ENCODE results near the gene ITM2C.

Gene ITM2C

DNA sequence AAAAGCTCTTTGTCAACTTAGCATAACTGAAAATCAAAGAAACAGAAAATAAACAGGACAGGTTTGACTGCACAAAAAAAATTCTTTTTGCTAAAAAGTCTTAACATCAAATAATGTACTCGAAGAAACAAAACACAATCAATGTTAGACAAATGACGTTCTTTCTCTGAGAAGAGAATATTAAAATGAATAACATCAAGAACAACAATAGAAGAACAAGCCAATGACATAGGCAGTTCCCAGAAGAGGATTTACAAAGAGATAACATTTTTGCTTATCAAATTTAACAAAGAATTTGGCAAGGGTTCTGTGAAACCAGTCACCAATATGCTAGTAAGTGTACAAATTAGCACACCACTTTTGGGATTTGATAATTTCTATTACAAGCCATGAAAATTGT, 54.5 kb downstream of the ITM2C start:
- DNase-seq (ENCODE audit: low read depth, low spot score): no peak
- Histone ChIP-seq H3K4me1 (ENCODE audit: insufficient read depth, insufficient read length) (peaks cover 5% of the 10 kb centered on the region), H3K27me3 (ENCODE audit: insufficient read depth, insufficient read length) (no peaks in the 10 kb centered on the region), H3K36me3 (ENCODE audit: insufficient read depth, insufficient read length, low read length) (no peaks in the 10 kb centered on the region), H3K9ac (ENCODE audit: insufficient read length, low read depth) (no peak overlapping the region), H3K4me3 (ENCODE audit: insufficient read length, low read depth) (no peak overlapping the region), H3K9me3 (ENCODE audit: insufficient read depth, low read length) (peaks cover 5% of the 10 kb centered on the region; the same call in 1 of the 2 replicates)
- TF ChIP-seq ZNF274 (IDR thresholded peaks at IDR 0.05; ENCODE audit: low read depth, low read length) (no peak), YY1 (IDR thresholded peaks at IDR 0.05; ENCODE audit: insufficient read depth, insufficient read length) (no peak), SUZ12 (IDR thresholded peaks at IDR 0.05; ENCODE audit: extremely low read depth, insufficient read depth, insufficient read length) (no peak)

- H3K36me3 ChIP-seq (ENCODE audit: insufficient read depth, insufficient read length, low read length): no peaks in the 10 kb centered on the region
- peaks cover 4% of the 10 kb centered on the region; the same call in 1 of the 2 replicates for H3K9me3 ChIP-seq (ENCODE audit: insufficient read depth, low read length)
- no peak overlapping the region for H3K4me3 ChIP-seq (ENCODE audit: insufficient read length, low read depth)
- no peak for TF ChIP-seq YY1 (IDR thresholded peaks at IDR 0.05; ENCODE audit: insufficient read depth, insufficient read length)
- TF ChIP-seq ZNF274 (IDR thresholded peaks at IDR 0.05; ENCODE audit: low read depth, low read length): no peak
- TF ChIP-seq SUZ12 (IDR thresholded peaks at IDR 0.05; ENCODE audit: extremely low read depth, insufficient read depth, insufficient read length): no peak
- H3K4me1 ChIP-seq (ENCODE audit: insufficient read depth, insufficient read length): peaks cover 8% of the 10 kb centered on the region
- H3K9ac ChIP-seq (ENCODE audit: insufficient read length, low read depth): no peak overlapping the region
- no peaks in the 10 kb centered on the region for H3K27me3 ChIP-seq (ENCODE audit: insufficient read depth, insufficient read length)
- no peak for DNase-seq (ENCODE audit: low read depth, low spot score)
Measured at GRCh38 chr2:230919681-230920080, 54.9 kb downstream of the ITM2C start.

- Histone ChIP-seq H3K4me1 (ENCODE audit: insufficient read depth, insufficient read length) (peaks cover 13% of the 10 kb centered on the region), H3K36me3 (ENCODE audit: insufficient read depth, insufficient read length, low read length) (no peaks in the 10 kb centered on the region), H3K27me3 (ENCODE audit: insufficient read depth, insufficient read length) (no peaks in the 10 kb centered on the region), H3K9me3 (ENCODE audit: insufficient read depth, low read length) (no peaks in the 10 kb centered on the region), H3K9ac (ENCODE audit: insufficient read length, low read depth) (no peak overlapping the region), H3K4me3 (ENCODE audit: insufficient read length, low read depth) (no peak overlapping the region)
- DNase-seq (ENCODE audit: low read depth, low spot score): no peak
- TF ChIP-seq ZNF274 (IDR thresholded peaks at IDR 0.05; ENCODE audit: low read depth, low read length) (no peak), SUZ12 (IDR thresholded peaks at IDR 0.05; ENCODE audit: extremely low read depth, insufficient read depth, insufficient read length) (no peak), YY1 (IDR thresholded peaks at IDR 0.05; ENCODE audit: insufficient read depth, insufficient read length) (no peak)
Measured at GRCh38 chr2:230920167-230920566, 55.4 kb downstream of the ITM2C start.

- no peaks in the 10 kb centered on the region for H3K36me3 ChIP-seq (ENCODE audit: insufficient read depth, insufficient read length, low read length)
- H3K4me1 ChIP-seq (ENCODE audit: insufficient read depth, insufficient read length): peaks cover 17% of the 10 kb centered on the region
- no peaks in the 10 kb centered on the region for H3K27me3 ChIP-seq (ENCODE audit: insufficient read depth, insufficient read length)
- no peaks in the 10 kb centered on the region for H3K9me3 ChIP-seq (ENCODE audit: insufficient read depth, low read length)
- DNase-seq (ENCODE audit: low read depth, low spot score): no peak
- TF ChIP-seq ZNF274 (IDR thresholded peaks at IDR 0.05; ENCODE audit: low read depth, low read length) (no peak), SUZ12 (IDR thresholded peaks at IDR 0.05; ENCODE audit: extremely low read depth, insufficient read depth, insufficient read length) (no peak), YY1 (IDR thresholded peaks at IDR 0.05; ENCODE audit: insufficient read depth, insufficient read length) (no peak)
- no peak overlapping the region for H3K4me3 ChIP-seq (ENCODE audit: insufficient read length, low read depth)
- H3K9ac ChIP-seq (ENCODE audit: insufficient read length, low read depth): no peak overlapping the region
Measured at GRCh38 chr2:230921806-230922595, 57.3 kb downstream of the ITM2C start.

- peaks cover 17% of the 10 kb centered on the region for H3K4me1 ChIP-seq (ENCODE audit: insufficient read depth, insufficient read length)
- TF ChIP-seq SUZ12 (IDR thresholded peaks at IDR 0.05; ENCODE audit: extremely low read depth, insufficient read depth, insufficient read length): no peak
- TF ChIP-seq ZNF274 (IDR thresholded peaks at IDR 0.05; ENCODE audit: low read depth, low read length): no peak
- no peak for TF ChIP-seq YY1 (IDR thresholded peaks at IDR 0.05; ENCODE audit: insufficient read depth, insufficient read length)
Measured at GRCh38 chr2:230922951-230923717, 58.4 kb downstream of the ITM2C start.

DNA sequence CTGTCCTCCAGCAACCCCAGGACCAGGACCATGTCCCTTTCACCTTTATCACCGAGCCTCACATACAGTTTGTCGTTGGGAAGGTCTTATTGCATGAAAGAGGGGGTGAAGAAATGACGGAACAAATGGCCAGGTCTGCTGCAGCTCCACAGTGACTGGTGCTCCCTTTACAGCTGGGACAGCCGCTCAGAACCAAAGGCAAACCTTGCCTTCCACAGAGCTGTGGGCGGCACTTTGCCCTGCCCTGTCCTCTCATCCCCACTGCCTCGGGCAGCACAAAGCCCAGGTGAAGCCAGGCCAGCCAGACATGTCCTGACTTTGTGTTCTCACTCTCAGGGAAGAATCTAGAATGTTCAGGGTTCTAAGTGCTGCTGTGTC, 59.3 kb downstream of the ITM2C start:
- H3K9me3 ChIP-seq (ENCODE audit: insufficient read depth, low read length): no peaks in the 10 kb centered on the region
- no peaks in the 10 kb centered on the region for H3K27me3 ChIP-seq (ENCODE audit: insufficient read depth, insufficient read length)
- no peak for TF ChIP-seq SUZ12 (IDR thresholded peaks at IDR 0.05; ENCODE audit: extremely low read depth, insufficient read depth, insufficient read length)
- no peak for TF ChIP-seq YY1 (IDR thresholded peaks at IDR 0.05; ENCODE audit: insufficient read depth, insufficient read length)
- TF ChIP-seq ZNF274 (IDR thresholded peaks at IDR 0.05; ENCODE audit: low read depth, low read length): no peak
- DNase-seq (ENCODE audit: low read depth, low spot score): no peak
- no peak overlapping the region for H3K9ac ChIP-seq (ENCODE audit: insufficient read length, low read depth)
- no peak overlapping the region for H3K4me3 ChIP-seq (ENCODE audit: insufficient read length, low read depth)
- H3K36me3 ChIP-seq (ENCODE audit: insufficient read depth, insufficient read length, low read length): no peaks in the 10 kb centered on the region
- peaks cover 17% of the 10 kb centered on the region for H3K4me1 ChIP-seq (ENCODE audit: insufficient read depth, insufficient read length)

More at GRCh38 chr2:230922951-230923717, 58.4 kb downstream of the ITM2C start:
- H3K4me3 ChIP-seq (ENCODE audit: insufficient read length, low read depth): no peak overlapping the region
- H3K9me3 ChIP-seq (ENCODE audit: insufficient read depth, low read length): no peaks in the 10 kb centered on the region
- no peaks in the 10 kb centered on the region for H3K27me3 ChIP-seq (ENCODE audit: insufficient read depth, insufficient read length)
- DNase-seq (ENCODE audit: low read depth, low spot score): no peak
- no peak overlapping the region for H3K9ac ChIP-seq (ENCODE audit: insufficient read length, low read depth)
- no peaks in the 10 kb centered on the region for H3K36me3 ChIP-seq (ENCODE audit: insufficient read depth, insufficient read length, low read length)

All from NT2/D1 (cell line).